Endothelial cell of umbilical vein (primary cell): ENCODE measurements around the gene JAZF1. TPM values are rescaled to one million over a fixed set of nuclear protein-coding genes. Genes with fewer than 3 reads are reported as not detected.
"Not testable (repeated sequence)": the region's sequence is repeated elsewhere in the genome, so short reads cannot be mapped to it uniquely, and the experiment has no call there.

Source experiments
- BruUV-seq: library from RNA; stranded (reverse); fragments of 400-500 nt; replicated peaks from 2 replicates; lab custom pipeline; 2021; lab: Mats Ljungman, UMichigan
- CTCF ChIA-PET: fragments of 300-600, 350-600 bp; sonication (Branson Sonifier 250); formaldehyde crosslinking; loops from one replicate; lab custom pipeline; 2021; ENCODE audit warnings: antibody characterized with exemption, inconsistent platforms; lab: Charles Lee
- POLR2A ChIA-PET: fragments of 300-600, 350-600 bp; sonication (Branson Sonifier 250); formaldehyde crosslinking; loops from one replicate; lab custom pipeline; 2021; ENCODE audit warnings: antibody characterized with exemption, inconsistent platforms; lab: Charles Lee
- DNase-seq: peaks from one replicate; pipeline ENCODE4 v3.0.0-alpha.2; 2011; ENCODE audit warnings: low read depth, low spot score
- FAIRE-seq: peaks from 2 replicates; lab custom pipeline; 2011; peaks lifted over from hg19 to GRCh38; lab: Jason Lieb, UNC
- H2AFZ ChIP-seq: 2 replicates; pipeline ENCODE4 v1.6.0; 2012; ENCODE audit warnings: low read depth, low read length, control low read depth, inconsistent platforms
- H3K27ac ChIP-seq: 2 replicates; pipeline ENCODE4 v1.5.1; 2011; ENCODE audit warnings: low read depth, mild to moderate bottlenecking, control low read depth, low read length, moderate library complexity; ENCODE audit not compliant: insufficient read depth
- H3K27me3 ChIP-seq, 2 experiments: 2 replicates each; pipeline versions ENCODE4 v1.6.0 to v1.6.1; 2011; ENCODE audit warnings: low read length in 2 of 2, mixed read lengths in 1 of 2; ENCODE audit not compliant: control insufficient read depth in 2 of 2, insufficient read depth in 2 of 2
- H3K36me3 ChIP-seq, 2 experiments: 2 replicates in 1 of 2; 3 replicates in 1 of 2; pipeline ENCODE4 v1.5.1; 2011; ENCODE audit warnings: low read length in 2 of 2, mild to moderate bottlenecking in 1 of 2, moderate library complexity in 1 of 2; ENCODE audit not compliant: control insufficient read depth in 2 of 2, insufficient read depth in 2 of 2; ENCODE audit errors: extremely low read depth in 1 of 2
- H3K4me1 ChIP-seq: 3 replicates; pipeline ENCODE4 v1.5.1; 2011; ENCODE audit warnings: mild to moderate bottlenecking, low read length; ENCODE audit not compliant: control insufficient read depth, insufficient read depth; ENCODE audit errors: extremely low read depth
- H3K4me2 ChIP-seq: 2 replicates; pipeline ENCODE4 v1.6.1; 2011; ENCODE audit warnings: low read length, control low read depth, mixed read lengths; ENCODE audit not compliant: insufficient read depth
- H3K4me3 ChIP-seq, 3 experiments: fragments of 200-600 bp in 1 of 3; sonication (generic), shearing (Covaris generic) in 1 of 3; replicated peaks in 1 of 3; 2 replicates each; pipeline ENCODE4 v1.5.1; 2011 to 2016; ENCODE audit warnings: control low read depth in 3 of 3, low read length in 3 of 3, mild to moderate bottlenecking in 2 of 3, inconsistent platforms in 1 of 3, low read depth in 1 of 3, moderate library complexity in 1 of 3; ENCODE audit not compliant: insufficient read depth in 1 of 3
- H3K79me2 ChIP-seq: 2 replicates; pipeline ENCODE4 v1.6.0; 2012; ENCODE audit warnings: low read length, inconsistent platforms; ENCODE audit not compliant: control insufficient read depth, insufficient read depth
- H3K9ac ChIP-seq: replicated peaks from 2 replicates; pipeline ENCODE3; 2011; ENCODE audit warnings: low read length, control low read depth; ENCODE audit not compliant: insufficient read depth; ENCODE audit errors: extremely low read depth
- H3K9me1 ChIP-seq: replicated peaks from 3 replicates; pipeline ENCODE4 v1.6.0; 2011; ENCODE audit warnings: mild to moderate bottlenecking, low read length; ENCODE audit not compliant: control insufficient read depth, insufficient read depth; ENCODE audit errors: extremely low read depth
- H3K9me3 ChIP-seq: replicated peaks from 2 replicates; pipeline ENCODE4 v1.5.1; 2012; ENCODE audit warnings: low read length, inconsistent platforms; ENCODE audit not compliant: control insufficient read depth, insufficient read depth
- H4K20me1 ChIP-seq: replicated peaks from 2 replicates; pipeline ENCODE3; 2011; ENCODE audit warnings: mild to moderate bottlenecking, low read length; ENCODE audit not compliant: control insufficient read depth, insufficient read depth; ENCODE audit errors: extremely low read depth
- EZH2 ChIP-seq: IDR thresholded peaks from 2 replicates; pipeline ENCODE4 v1.6.1; 2012; ENCODE audit warnings: borderline replicate concordance, low read depth, mild to moderate bottlenecking, moderate library complexity, low read length, inconsistent platforms; ENCODE audit not compliant: severe bottlenecking
- FOS ChIP-seq: IDR thresholded peaks from 2 replicates; pipeline ENCODE4 v1.6.1; 2011; ENCODE audit warnings: mild to moderate bottlenecking, low read length, moderate library complexity, borderline replicate concordance; ENCODE audit not compliant: insufficient read depth
- GATA2 ChIP-seq: IDR thresholded peaks from 2 replicates; pipeline ENCODE4 v1.7.0; 2011; ENCODE audit warnings: low read depth, mild to moderate bottlenecking, moderate library complexity, mixed read lengths, low read length; ENCODE audit not compliant: insufficient read length, insufficient read depth
- JUN ChIP-seq: IDR thresholded peaks from 2 replicates; pipeline ENCODE4 v1.6.1; 2011; ENCODE audit warnings: borderline replicate concordance, low read depth; ENCODE audit not compliant: insufficient read length, insufficient read depth
- MYC ChIP-seq: IDR thresholded peaks from one replicate; pipeline ENCODE4 v1.6.1; 2011; ENCODE audit warnings: mild to moderate bottlenecking, low read depth, low read length
- POLR2A ChIP-seq: IDR thresholded peaks from 2 replicates; pipeline ENCODE4 v1.6.1; 2012; ENCODE audit warnings: low read depth, mild to moderate bottlenecking, control low read depth, low read length
- POLR2AphosphoS5 ChIP-seq: IDR thresholded peaks from 2 replicates; pipeline ENCODE4 v1.6.1; 2012; ENCODE audit warnings: low read depth, mild to moderate bottlenecking, control low read depth, low read length, moderate library complexity; ENCODE audit not compliant: insufficient read depth
- dilution Hi-C: fragments of 300-500 bp; cut with MboI; formaldehyde crosslinking; loops from one replicate; pipeline ENCODE4 v1.15.0; 2019; ENCODE audit warnings: low sequenced_read_pairs; ENCODE audit not compliant: extremely low pct_ligation_motif_present
- intact Hi-C: fragments of 100-400 bp; cut with micrococcal nuclease; formaldehyde crosslinking; loops from one replicate; pipeline ENCODE4 v1.10.0; 2022
- polyA plus RNA-seq, 4 experiments: library from polyadenylated mRNA; depleted of rRNA in 3 of 4; stranded (reverse) in 3 of 4; unstranded in 1 of 4; fragments of >200 nt; gene quantifications; 2 replicates each; pipeline versions ENCODE4 v1.2.1 to v1.2.3, GENCODE V29; 2011 to 2012; ENCODE audit warnings: missing spikeins in 1 of 4
- total RNA-seq: library from RNA; stranded (reverse); gene quantifications from 2 replicates; pipeline ENCODE4 v1.2.3, GENCODE V29; 2021
- TF ChIP-seq, protein P1 (sequence below): IDR thresholded peaks from 2 replicates; pipeline ENCODE4 v1.6.1; 2011; ENCODE audit not compliant: insufficient read depth, insufficient read length
- TF ChIP-seq, protein P2 (sequence below), 2 donors: IDR thresholded peaks; 1 replicate in 1 of 2; 2 replicates in 1 of 2; pipeline ENCODE4 v1.5.1; 2011; ENCODE audit warnings: low read length in 2 of 2, mild to moderate bottlenecking in 2 of 2, moderate library complexity in 2 of 2, control low read depth in 1 of 2, inconsistent platforms in 1 of 2, low read depth in 1 of 2; ENCODE audit not compliant: insufficient read depth in 1 of 2; ENCODE audit errors: extremely low read depth in 1 of 2

JAZF1 gene
- total and polyA plus RNA-seq, 2 donors (not counting 3 experiments of a cell fraction or from before 2014, with no cell fraction given): 2.5 to 16.9 TPM

DNA sequence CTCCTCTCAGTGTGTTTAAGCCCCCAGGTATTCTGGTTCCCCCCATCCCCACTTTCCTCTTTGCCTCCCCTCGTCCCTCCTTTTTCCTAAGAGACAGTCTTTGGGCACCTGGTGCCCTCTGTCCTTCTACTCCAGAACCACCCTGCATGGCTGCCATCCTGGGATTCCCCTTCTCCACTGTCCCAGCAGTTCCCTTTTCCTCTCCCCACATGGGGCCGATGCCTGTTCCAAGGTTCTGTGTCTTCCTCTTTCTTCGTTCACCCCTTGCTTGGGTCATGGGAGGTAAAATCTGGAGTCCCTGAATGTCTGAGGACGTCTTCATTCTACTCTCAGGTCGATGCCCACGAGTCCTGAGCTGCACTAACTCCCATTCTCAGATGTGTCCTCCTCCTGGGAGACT, 319.8 kb downstream of the JAZF1 start:
- POLR2A ChIA-PET: interaction anchor here (0.7 kb wide), 1 partner anchor 1666 kb away, joined by 3 read pairs; no protein-coding TSS in a partner anchor
- no peaks in the 10 kb centered on the region for H3K27me3 ChIP-seq
- H4K20me1 ChIP-seq: no peaks in the 10 kb centered on the region
- intact Hi-C loops (no loop called here), dilution Hi-C loops (no loop called here)
- no peak for TF ChIP-seq GATA2
- TF ChIP-seq POLR2A: no peak
- TF ChIP-seq, protein P1, sequence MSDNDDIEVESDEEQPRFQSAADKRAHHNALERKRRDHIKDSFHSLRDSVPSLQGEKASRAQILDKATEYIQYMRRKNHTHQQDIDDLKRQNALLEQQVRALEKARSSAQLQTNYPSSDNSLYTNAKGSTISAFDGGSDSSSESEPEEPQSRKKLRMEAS: no peak
- TF ChIP-seq POLR2AphosphoS5: no peak
- TF ChIP-seq, protein P2, sequence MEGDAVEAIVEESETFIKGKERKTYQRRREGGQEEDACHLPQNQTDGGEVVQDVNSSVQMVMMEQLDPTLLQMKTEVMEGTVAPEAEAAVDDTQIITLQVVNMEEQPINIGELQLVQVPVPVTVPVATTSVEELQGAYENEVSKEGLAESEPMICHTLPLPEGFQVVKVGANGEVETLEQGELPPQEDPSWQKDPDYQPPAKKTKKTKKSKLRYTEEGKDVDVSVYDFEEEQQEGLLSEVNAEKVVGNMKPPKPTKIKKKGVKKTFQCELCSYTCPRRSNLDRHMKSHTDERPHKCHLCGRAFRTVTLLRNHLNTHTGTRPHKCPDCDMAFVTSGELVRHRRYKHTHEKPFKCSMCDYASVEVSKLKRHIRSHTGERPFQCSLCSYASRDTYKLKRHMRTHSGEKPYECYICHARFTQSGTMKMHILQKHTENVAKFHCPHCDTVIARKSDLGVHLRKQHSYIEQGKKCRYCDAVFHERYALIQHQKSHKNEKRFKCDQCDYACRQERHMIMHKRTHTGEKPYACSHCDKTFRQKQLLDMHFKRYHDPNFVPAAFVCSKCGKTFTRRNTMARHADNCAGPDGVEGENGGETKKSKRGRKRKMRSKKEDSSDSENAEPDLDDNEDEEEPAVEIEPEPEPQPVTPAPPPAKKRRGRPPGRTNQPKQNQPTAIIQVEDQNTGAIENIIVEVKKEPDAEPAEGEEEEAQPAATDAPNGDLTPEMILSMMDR (IDR thresholded peaks at IDR 0.05; ENCODE audit: extremely low read depth in 1 of 2, insufficient read depth in 1 of 2, low read depth in 1 of 2, low read length in 2 of 2): no peak
- no peak for TF ChIP-seq JUN
- TF ChIP-seq FOS: no peak
- no peak for TF ChIP-seq MYC
- no peak for TF ChIP-seq EZH2
- H3K27ac ChIP-seq: no peak overlapping the region
- H3K36me3 ChIP-seq: no peaks in the 10 kb centered on the region
- no peaks in the 10 kb centered on the region for H3K9me3 ChIP-seq
- H3K9ac ChIP-seq: no peak overlapping the region
- H3K4me3 ChIP-seq: no peak overlapping the region
- CTCF ChIA-PET: interaction anchor here (0.8 to 1.4 kb wide), 3 partner anchors 11 to 59 kb away, joined by 3 to 4 read pairs (median 3); no protein-coding TSS in a partner anchor
- no peaks in the 10 kb centered on the region for H3K79me2 ChIP-seq
- DNase-seq: no peak
- H3K4me1 ChIP-seq: no peaks in the 10 kb centered on the region
- FAIRE-seq: no peak
- no peak overlapping the region for H3K4me2 ChIP-seq
- H3K9me1 ChIP-seq: no peaks in the 10 kb centered on the region
- H2AFZ ChIP-seq: no peak overlapping the region
- no TSS peak for BruUV-seq

DNA sequence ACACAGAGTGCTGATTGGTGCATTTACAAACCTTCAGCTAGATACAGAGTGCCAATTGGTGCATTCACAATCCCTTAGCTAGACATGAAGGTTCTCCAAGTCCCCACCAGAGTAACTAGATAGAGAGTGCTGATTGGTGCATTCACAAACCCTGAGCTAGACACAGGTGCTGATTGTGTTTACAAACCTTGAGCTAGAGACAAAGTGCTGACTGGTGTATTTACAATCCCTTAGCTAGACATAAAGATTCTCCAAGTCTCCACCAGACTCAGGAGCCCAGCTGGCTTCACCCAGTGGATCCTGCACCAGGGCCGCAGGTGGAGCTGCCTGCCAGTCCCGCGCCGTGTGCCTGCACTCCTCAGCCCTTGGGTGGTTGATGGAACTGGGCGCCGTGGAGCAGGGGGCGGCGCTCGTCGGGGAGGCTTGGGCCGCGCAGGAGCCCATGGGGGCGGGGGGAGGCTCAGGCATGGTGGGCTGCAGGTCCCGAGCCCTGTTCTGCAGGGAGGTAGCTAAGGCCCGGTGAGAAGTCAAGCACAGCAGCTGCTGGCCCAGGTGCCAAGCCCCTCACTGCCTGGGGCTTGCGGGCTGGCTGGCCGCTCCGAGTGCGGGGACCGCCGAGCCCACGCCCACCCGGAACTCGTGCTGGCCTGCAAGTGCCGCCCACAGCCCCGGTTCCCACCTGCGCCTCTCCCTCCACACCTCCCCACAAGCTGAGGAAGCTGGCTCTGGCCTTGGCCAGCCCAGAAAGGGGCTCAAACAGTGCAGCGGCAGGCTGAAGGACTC, 323.7 kb downstream of the JAZF1 start:
- H2AFZ ChIP-seq, H3K36me3 ChIP-seq, H4K20me1 ChIP-seq, DNase-seq, H3K4me3 ChIP-seq, H3K27me3 ChIP-seq, FAIRE-seq, H3K4me2 ChIP-seq, H3K27ac ChIP-seq, H3K4me1 ChIP-seq, CTCF ChIA-PET, H3K9me1 ChIP-seq, BruUV-seq, intact Hi-C loops, dilution Hi-C loops, H3K9me3 ChIP-seq, H3K9ac ChIP-seq, H3K79me2 ChIP-seq: not testable (repeated sequence)
- POLR2A ChIA-PET: interaction anchor here (0.6 kb wide), 1 partner anchor 44 kb away, joined by 7 read pairs; no protein-coding TSS in a partner anchor
